Mucosa of descending colon (tissue), 3 donors: ENCODE results near the gene TEAD3. TPM values are rescaled to one million over a fixed set of nuclear protein-coding genes. Genes with fewer than 3 reads are reported as not detected.
"Not testable (repeated sequence)": the region's sequence is repeated elsewhere in the genome, so short reads cannot be mapped to it uniquely, and the experiment has no call there.

Source experiments
- ATAC-seq: fragments of 200-7000 bp; cut with Tn5 transposase; one replicate; pipeline ENCODE4 v1.9.1; 2020; ENCODE audit warnings: mild to moderate bottlenecking, moderate library complexity
- DNase-seq, 3 donors: peaks; one replicate each; pipeline ENCODE4 v3.0.0-alpha.2; 2020
- H3K36me3 ChIP-seq: fragments of 200-600 bp; one replicate; pipeline ENCODE4 v1.8.0; 2021; ENCODE audit warnings: low read depth, mild to moderate bottlenecking
- H3K4me1 ChIP-seq: fragments of 200-600 bp; one replicate; pipeline ENCODE4 v1.8.0; 2021; ENCODE audit warnings: low read depth, mild to moderate bottlenecking
- H3K4me3 ChIP-seq: fragments of 200-600 bp; one replicate; pipeline ENCODE4 v1.8.0; 2021; ENCODE audit warnings: mild to moderate bottlenecking
- H3K9me3 ChIP-seq: fragments of 200-600 bp; one replicate; pipeline ENCODE4 v1.8.0; 2021; ENCODE audit warnings: mild to moderate bottlenecking
- intact Hi-C, 2 donors: fragments of 100-400 bp; cut with DNase I in 1 of 2; cut with micrococcal nuclease in 1 of 2; formaldehyde crosslinking; loops; one replicate each; pipeline versions ENCODE4 v1.11.0 to v1.11.1; 2022; cut with DNase I, micrococcal nuclease
- long read RNA-seq, 2 donors: library from polyadenylated mRNA; unstranded; transcript quantifications; one replicate each; pipeline ENCODE4 v2.0.0, GENCODE V29; 2019 to 2021
- total RNA-seq, 3 donors: library from RNA; stranded (reverse); fragmentation: NEBNext Ultra II Directional in 2 of 3; extraction: Animal tissue kit (Norgen Biotek cat#: 25700) in 2 of 3; gene quantifications; one replicate each; pipeline versions ENCODE4 v1.2.1 to v1.2.4, GENCODE V29; 2021 to 2023
- TF ChIP-seq, protein P1 (sequence below): fragments of 200-600 bp; IDR thresholded peaks from one replicate; pipeline ENCODE4 v1.8.0; 2022; ENCODE audit warnings: antibody characterized with exemption, mild to moderate bottlenecking
- donor health status: DM: no; HTN: no; CAD: no; lungs with moderate emphysema.
- donor health status: DM: no; HTN: no; CAD: no.
- donor health status: DM: no; HTN: yes; CAD: no.

The TEAD3 gene
- 10 to 100 TPM; 28.3 to 98.0 (median 28.8) TPM for total RNA-seq
- long read RNA-seq, donor 1, partial matches to known transcripts = 82 of 147 reads
- long read RNA-seq, donor 1, other reads (novel, unspliced or antisense) = 65 of 147 reads
- long read RNA-seq, donor 2, partial matches to known transcripts = 1 of 7 reads
- long read RNA-seq, donor 2, other reads (novel, unspliced or antisense) = 6 of 7 reads

GRCh38 chr6:35496841-35497570 lies at the start of gene TEAD3:
TEAD3 (minus strand) TSS chr6:35497079.
- Histone ChIP-seq H3K4me1 (peaks cover 33% of the 10 kb centered on the region), H3K36me3 (no peaks in the 10 kb centered on the region), H3K9me3 (no peaks in the 10 kb centered on the region), H3K4me3 (peak within 1 kb of the TSS; percentile 70)
- TF ChIP-seq, protein P1, sequence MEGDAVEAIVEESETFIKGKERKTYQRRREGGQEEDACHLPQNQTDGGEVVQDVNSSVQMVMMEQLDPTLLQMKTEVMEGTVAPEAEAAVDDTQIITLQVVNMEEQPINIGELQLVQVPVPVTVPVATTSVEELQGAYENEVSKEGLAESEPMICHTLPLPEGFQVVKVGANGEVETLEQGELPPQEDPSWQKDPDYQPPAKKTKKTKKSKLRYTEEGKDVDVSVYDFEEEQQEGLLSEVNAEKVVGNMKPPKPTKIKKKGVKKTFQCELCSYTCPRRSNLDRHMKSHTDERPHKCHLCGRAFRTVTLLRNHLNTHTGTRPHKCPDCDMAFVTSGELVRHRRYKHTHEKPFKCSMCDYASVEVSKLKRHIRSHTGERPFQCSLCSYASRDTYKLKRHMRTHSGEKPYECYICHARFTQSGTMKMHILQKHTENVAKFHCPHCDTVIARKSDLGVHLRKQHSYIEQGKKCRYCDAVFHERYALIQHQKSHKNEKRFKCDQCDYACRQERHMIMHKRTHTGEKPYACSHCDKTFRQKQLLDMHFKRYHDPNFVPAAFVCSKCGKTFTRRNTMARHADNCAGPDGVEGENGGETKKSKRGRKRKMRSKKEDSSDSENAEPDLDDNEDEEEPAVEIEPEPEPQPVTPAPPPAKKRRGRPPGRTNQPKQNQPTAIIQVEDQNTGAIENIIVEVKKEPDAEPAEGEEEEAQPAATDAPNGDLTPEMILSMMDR = no peak
- DNase-seq (peak; percentile 54 to 83 (median 78)), ATAC-seq (peak; percentile 77)
- intact Hi-C loops = no loop called here

DNA sequence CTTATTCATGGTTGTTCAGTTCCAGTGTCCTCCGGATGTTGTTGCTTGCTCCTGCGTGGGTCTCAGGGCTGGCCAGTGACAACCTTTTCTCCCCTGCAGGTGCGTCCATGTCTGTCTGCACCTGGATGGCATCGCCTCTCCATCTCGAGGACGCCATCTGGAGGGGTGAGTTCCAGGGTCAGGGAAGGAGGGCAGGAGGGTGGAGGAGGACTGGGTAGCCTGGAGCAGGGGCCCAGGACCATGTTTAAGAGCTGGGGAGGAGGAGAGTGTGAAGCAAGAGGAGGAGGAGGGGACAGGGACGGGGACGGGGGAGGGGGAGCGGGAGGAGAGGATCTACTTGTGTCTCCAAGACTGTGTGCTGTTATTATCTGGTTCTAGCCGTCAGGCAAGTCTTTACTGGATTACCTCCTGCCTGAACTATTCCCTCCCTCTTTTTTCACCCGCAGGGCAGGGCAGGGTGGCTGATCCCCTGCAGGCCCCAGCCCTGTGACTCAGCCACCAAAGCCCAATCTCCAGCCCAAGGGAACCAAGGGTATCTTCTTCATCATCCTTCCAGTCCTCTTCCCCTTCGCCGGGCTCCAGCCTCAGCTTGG lies 48.0 kb upstream of the TEAD3 start:
- DNase-seq (no peak), ATAC-seq (no peak)
- H3K4me1 ChIP-seq = no peaks in the 10 kb centered on the region
- H3K9me3 ChIP-seq = no peaks in the 10 kb centered on the region
- intact Hi-C loops = no loop called here
- TF ChIP-seq, protein P1 = no peak
- H3K36me3 ChIP-seq = no peaks in the 10 kb centered on the region
- H3K4me3 ChIP-seq = no peak overlapping the region

GRCh38 chr6:35543459-35544193 lies 46.7 kb upstream of the TEAD3 start:
- DNase-seq (no peak), ATAC-seq (no peak)
- H3K4me1 ChIP-seq = no peaks in the 10 kb centered on the region
- intact Hi-C loops = no loop called here
- H3K4me3 ChIP-seq = no peak overlapping the region
- no peaks in the 10 kb centered on the region for H3K9me3 ChIP-seq
- H3K36me3 ChIP-seq = no peaks in the 10 kb centered on the region
- TF ChIP-seq, protein P1 = no peak

- Histone ChIP-seq H3K4me1 (no peaks in the 10 kb centered on the region), H3K4me3 (no peak overlapping the region), H3K36me3 (no peaks in the 10 kb centered on the region), H3K9me3 (no peaks in the 10 kb centered on the region)
- TF ChIP-seq, protein P1 = no peak
- ATAC-seq (no peak), DNase-seq (no peak)
- intact Hi-C loops = no loop called here
Observed at GRCh38 chr6:35541836-35542235, 45.0 kb upstream of the TEAD3 start.

DNA sequence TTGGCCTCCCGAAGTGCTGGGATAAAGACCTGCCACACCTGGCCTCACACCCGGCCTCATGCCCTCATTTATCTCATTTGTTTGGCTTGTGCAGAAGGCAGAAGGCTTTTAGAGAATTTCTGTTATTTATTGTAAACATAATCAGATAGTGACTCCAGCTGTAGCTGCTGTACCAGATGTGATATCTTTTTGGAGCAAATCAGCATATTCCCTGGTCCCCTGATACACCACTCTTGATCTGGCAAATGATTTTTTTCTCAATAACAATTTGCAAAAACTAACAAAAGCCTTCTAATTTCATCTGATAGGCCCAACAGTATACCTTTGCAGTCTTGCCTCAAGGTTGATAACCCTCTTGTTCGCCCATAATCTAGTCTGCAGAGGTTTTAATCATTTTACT lies 42.3 kb upstream of the TEAD3 start:
- ATAC-seq = no peak

DNA sequence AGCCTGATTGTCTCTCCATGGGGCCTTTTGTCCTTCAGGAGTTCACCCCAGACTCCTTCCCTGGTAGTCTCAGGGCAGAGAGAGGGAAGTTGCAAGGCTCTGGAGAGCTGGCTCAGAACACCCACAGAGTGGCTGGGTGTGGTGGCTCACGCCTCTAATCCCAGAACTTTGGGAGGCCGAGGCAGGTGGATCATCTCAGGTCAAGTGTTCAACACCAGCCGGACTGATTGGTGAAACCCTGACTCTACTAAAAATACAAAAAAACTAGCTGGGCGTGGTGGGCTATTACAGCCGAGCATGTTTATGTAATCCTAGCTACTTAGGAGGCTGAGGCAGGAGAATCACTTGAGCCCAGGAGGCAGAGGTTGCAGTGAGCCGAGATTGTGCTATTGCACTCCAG lies 39.0 kb upstream of the TEAD3 start:
- intact Hi-C loops, DNase-seq, H3K4me3 ChIP-seq, H3K36me3 ChIP-seq, H3K9me3 ChIP-seq, ATAC-seq, H3K4me1 ChIP-seq: not testable (repeated sequence)

More for the DNA sequence above, 42.3 kb upstream of the TEAD3 start:
- Histone ChIP-seq H3K9me3 (no peaks in the 10 kb centered on the region), H3K4me1 (no peaks in the 10 kb centered on the region), H3K4me3 (no peak overlapping the region), H3K36me3 (no peaks in the 10 kb centered on the region)
- DNase-seq = no peak
- TF ChIP-seq, protein P1 = no peak
- intact Hi-C loops = no loop called here
